ENCODE results near the gene PTTG1IP.

Gene PTTG1IP

DNA sequence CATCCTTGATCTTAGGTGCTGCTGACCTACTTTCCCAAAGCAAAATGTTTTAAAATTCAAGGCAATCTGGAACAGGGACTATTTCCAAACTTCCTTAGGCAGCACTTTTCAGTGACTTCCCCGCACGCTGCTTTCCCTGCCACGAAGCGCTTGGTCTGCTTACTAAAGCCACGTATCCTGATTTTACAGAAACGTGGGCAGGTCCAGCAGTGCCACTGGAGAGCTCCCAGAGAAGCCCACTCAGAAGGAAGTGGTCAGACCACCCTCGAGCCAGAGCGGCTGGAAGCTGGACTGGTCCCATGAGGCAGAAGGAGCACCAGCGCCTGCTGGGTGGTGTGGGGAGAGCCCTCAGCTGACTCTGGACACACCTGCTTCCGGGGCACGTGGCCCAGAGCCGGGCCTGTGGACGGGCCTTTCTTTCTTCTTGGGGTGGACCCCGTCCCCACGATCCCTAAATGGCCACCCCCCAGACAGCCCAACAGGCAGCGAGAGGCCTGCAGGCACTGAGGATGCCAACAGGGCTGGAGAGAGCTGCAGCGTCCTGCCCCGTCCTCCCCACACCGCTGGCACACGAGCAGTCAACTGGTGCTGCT lies 23.2 kb downstream of the PTTG1IP start:
- intact Hi-C loops (cut with DNase I), result no loop called here
- DNase-seq, result peak in 2 of 10 donors; percentile 58 to 78

- intact Hi-C loops (cut with DNase I), result no loop called here
- DNase-seq, result peak in 2 of 10 donors; percentile 24 to 49
Observed at GRCh38 chr21:44849616-44850130, 23.8 kb downstream of the PTTG1IP start.

DNA sequence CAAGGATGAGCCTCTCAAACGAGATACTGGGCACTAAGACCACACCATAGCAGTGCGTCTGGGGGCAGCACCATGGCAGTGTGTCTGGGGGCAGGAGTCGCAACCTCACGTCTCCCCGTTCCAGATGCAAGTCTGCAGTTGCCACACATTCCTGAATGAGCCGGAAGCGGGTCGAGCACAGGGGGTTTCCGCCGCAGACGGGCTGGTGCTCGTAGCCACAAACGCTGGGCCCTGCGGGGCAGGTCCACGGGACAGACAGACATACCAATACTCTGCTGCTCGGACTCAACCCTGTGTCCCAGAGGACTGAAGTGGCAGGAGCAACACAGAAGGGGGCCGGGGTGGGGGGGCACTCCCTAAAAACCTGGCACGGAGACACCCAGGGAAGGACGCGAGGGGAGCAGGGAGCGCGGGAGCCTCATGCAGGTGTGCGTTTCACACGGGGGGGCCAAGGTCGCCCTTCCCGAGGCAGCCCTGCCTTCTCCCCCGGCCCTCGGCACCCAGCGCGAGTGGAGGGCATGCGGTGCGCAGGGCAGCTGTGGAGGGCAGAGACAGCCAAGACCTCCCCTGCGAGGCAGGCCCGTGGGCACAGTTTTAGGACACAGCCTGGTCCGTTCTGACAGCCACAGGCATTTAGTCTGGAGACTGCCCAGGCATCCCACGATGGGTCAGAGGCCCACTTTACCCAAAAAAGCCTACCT lies 24.5 kb downstream of the PTTG1IP start:
- DNase-seq, result peak in 3 of 10 donors; percentile 39 to 77 (median 56)
- intact Hi-C loops (cut with DNase I), result no loop called here

GRCh38 chr21:44847261-44848056 lies 26.0 kb downstream of the PTTG1IP start:
- intact Hi-C loops (cut with DNase I), result no loop called here
- peak in 2 of 10 donors; percentile 61 to 78 for DNase-seq

DNA sequence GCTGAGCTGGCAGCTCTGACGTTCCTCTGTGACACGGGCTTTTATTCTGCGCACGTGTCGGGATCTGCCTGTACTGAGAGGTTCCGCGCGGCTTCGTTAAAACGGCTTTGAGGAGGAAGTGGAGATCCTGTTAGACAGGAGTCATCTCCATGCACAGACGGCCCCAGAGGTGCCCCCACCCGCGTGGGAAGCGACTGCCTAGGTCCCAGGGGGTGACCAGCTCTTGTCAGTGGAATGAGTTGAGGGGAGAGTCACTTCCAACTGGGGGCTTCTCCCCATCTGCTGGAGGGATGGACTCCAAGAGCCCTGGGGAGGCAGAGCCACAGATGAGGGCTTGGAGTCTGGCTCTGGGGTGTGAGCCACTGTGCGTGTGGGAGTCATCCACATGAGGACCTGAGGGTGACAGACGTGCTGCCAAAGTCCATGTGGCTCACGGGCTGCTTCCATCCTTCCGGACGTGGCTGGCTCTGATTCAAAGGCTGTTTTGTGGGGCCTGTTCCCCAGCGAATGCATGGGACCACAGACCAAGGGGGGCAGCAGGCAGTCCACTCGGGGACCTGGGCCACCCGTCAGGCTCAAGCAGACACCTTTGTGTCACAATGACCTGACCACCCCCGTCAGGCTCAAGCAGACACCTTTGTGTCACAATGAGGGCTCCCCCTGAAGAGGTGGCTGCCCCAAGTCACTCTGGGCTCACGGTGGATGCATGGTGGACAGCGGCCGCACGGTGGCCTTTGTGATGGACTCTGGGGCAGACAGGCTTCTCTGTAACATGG lies 26.8 kb downstream of the PTTG1IP start:
- intact Hi-C loops (cut with DNase I), result no loop called here

GRCh38 chr21:44846224-44846484 lies 27.3 kb downstream of the PTTG1IP start:
- no peak for DNase-seq
- intact Hi-C loops (cut with DNase I), result no loop called here

More for the DNA sequence above, 26.8 kb downstream of the PTTG1IP start:
- peak in 7 of 10 donors; percentile 31 to 93 (median 68) for DNase-seq

- peak in 5 of 10 donors; percentile 47 to 88 (median 75) for DNase-seq
- intact Hi-C loops (cut with DNase I), result no loop called here
Observed at GRCh38 chr21:44845418-44846223, 27.9 kb downstream of the PTTG1IP start.

DNA sequence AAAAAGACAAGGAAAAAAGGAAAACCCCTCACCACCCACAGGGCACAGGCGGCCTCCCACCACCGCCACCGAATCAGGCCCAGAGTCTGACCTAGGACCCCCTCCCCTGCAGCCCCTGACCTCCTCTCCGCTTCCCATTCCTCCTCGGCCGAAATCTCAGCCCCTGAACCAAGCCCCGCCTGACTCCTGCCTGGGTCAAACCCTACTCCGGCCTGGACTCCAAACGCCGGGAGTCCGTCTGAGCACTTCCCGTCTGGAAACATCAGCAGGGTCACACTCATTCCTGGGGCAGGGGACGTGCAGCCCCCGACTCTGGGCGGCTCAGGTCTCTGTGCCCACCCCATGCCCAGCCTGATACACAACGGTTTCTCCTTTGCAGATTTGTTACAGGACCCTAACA lies 29.2 kb downstream of the PTTG1IP start:
- peak in 2 of 10 donors; percentile 54 to 61 for DNase-seq
- intact Hi-C loops (cut with DNase I), result no loop called here

GRCh38 chr21:44842721-44843445 lies 30.6 kb downstream of the PTTG1IP start:
- intact Hi-C loops (cut with DNase I), result no loop called here
- DNase-seq, result peak in 3 of 10 donors; percentile 37 to 75 (median 60)

DNA sequence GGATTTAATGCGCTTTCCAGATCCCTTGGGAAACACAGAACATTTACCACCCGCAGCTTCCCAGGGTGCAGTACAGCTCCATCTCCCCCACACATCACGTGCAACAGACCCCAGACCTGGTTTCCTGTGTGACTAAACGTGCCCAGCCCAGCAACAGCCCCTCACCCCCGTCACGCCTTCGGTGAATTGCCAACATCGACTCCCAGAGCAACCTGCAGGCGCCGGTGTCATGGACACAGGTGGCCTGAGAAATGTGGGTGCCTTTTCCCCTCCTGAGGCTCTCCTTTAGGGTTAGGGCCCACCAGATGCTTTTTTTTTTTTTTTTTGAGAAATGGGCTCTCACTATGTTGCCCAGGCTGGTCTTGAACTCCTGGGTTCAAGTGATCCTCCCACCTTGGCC lies 31.4 kb downstream of the PTTG1IP start:
- intact Hi-C loops (cut with DNase I), result no loop called here
- DNase-seq, result peak in 3 of 10 donors; percentile 11 to 48 (median 37)

DNA sequence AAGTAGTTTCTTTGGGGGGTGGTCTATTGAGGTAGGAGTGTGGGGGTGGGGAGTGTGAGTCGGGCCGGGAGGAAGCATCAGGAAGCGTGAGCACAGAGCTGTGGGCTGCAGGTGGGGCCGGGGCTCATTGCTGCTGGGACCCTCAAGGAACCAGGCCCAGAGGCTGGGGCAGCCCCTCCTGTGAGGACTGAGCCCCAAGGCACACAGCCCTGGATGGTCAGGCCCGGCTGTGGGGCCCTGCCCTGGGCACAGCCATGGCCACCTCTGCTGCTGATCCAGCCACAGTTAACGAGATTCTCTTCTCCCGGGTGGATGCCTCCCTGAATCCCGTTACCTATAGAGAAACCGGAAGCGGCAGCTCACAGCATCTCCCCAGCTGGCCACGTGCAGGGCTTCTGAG lies 32.7 kb downstream of the PTTG1IP start:
- DNase-seq, result peak in 3 of 10 donors; percentile 42 to 61 (median 43)
- intact Hi-C loops (cut with DNase I), result no loop called here

GRCh38 chr21:44838951-44839350 lies 34.5 kb downstream of the PTTG1IP start:
- DNase-seq, result peak in 3 of 10 donors; percentile 55 to 58 (median 56)
- intact Hi-C loops (cut with DNase I), result no loop called here

DNA sequence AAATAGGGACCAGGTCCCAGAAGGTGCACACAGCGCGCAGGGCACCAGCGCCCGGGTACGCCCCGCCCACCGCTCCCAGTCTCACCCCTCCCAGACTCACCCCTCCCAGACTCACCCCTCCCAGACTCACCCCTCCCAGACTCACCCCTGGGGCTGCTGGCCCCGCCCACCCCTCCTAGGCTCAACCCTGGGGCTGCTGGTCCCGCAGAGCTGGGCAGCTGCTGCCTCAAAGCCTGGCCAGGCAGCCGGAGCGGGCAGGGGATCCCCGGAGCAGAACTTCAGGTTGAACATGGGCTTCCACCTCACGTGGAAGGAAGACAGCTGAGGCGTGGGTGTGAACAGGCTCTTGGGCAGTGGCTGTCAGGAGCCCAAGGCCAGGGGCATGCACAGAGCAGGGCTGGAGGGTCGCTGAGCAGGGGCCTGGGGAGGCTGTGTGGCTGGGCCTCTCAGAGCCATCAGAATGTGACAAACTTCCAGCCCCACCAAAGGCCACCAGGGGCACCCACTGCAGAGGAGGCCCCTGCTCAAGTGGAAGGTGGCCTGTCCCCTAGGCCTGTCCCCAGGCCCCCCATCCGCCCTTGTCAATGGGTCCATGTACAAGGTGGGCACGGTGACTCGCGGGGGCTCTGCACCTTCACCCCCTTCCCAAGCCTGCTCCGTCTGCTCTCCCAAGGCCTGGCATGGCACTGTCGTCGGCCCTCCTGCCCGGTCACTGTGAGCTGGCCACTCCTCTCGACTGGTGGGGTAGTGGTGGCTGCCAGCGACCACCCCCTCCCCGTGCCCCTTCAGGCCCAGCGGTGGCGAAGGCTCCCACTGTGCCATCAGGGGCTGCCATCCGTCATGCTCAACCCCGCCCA lies 35.2 kb downstream of the PTTG1IP start:
- intact Hi-C loops (cut with DNase I), result no loop called here
- DNase-seq, result peak in 2 of 10 donors; percentile 53 to 80

GRCh38 chr21:44837537-44837936 lies 36.0 kb downstream of the PTTG1IP start:
- DNase-seq, result peak in 1 of 10 donors; percentile 71
- intact Hi-C loops (cut with DNase I), result no loop called here

- DNase-seq, result peak in 3 of 10 donors; percentile 77 to 83 (median 80)
- intact Hi-C loops (cut with DNase I), result no loop called here
Observed at GRCh38 chr21:44836666-44837471, 36.6 kb downstream of the PTTG1IP start.

DNA sequence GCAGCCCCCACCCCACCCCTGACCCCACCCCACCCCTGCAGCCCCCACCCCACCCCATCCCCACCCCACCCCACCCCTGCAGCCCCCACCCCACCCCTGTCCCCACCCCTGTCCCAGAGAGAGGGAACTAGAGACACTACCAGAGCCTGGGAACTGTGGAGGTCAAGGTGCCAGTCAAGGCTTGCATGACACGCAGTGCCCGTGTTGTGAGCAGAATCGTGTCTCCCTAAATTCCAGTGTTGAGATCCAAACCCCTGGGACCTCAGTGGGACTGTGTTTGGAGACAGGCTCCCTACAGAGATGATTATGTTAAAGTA lies 37.2 kb downstream of the PTTG1IP start:
- DNase-seq, result no peak
- intact Hi-C loops (cut with DNase I), result no loop called here

GRCh38 chr21:44835647-44835973 lies 37.9 kb downstream of the PTTG1IP start:
- peak in 3 of 10 donors; percentile 24 to 40 (median 39) for DNase-seq
- intact Hi-C loops (cut with DNase I), result no loop called here
